BJ (cell line): ENCODE results near the gene ARHGAP20. TPM values are rescaled to one million over a fixed set of nuclear protein-coding genes. Genes with fewer than 3 reads are reported as not detected.

ENCODE experiments used
- CTCF ChIA-PET: fragments of 350-600 bp; formaldehyde crosslinking; extraction: SDS; loops from one replicate; lab custom pipeline; 2021; ENCODE audit warnings: antibody characterized with exemption, inconsistent platforms; lab: Yijun Ruan, JAX
- POLR2A ChIA-PET: fragments of 300-600 bp; sonication (Branson Sonifier 250); formaldehyde crosslinking; extraction: SDS; loops from one replicate; lab custom pipeline; 2021; ENCODE audit warnings: antibody characterized with exemption; lab: Charles Lee
- DNase-seq: peaks from one replicate; pipeline ENCODE4 v3.0.0-alpha.2; 2011; ENCODE audit warnings: low read depth
- H3K27me3 ChIP-seq: 2 replicates; pipeline ENCODE4 v1.6.0; 2011; ENCODE audit warnings: low read length; ENCODE audit not compliant: control insufficient read depth, insufficient read depth
- H3K36me3 ChIP-seq: 2 replicates; pipeline ENCODE4 v1.5.1; 2011; ENCODE audit warnings: low read length; ENCODE audit not compliant: control insufficient read depth, insufficient read depth
- H3K4me3 ChIP-seq: 2 replicates; pipeline ENCODE4 v1.5.1; 2011; ENCODE audit warnings: low read depth, mild to moderate bottlenecking, control low read depth, low read length
- polyA plus RNA-seq: library from polyadenylated mRNA; depleted of rRNA; stranded (reverse); fragments of >200 nt; gene quantifications from 2 replicates; pipeline ENCODE4 v1.2.3, GENCODE V29; 2011
- TF ChIP-seq, protein P1 (sequence below): IDR thresholded peaks from 2 replicates; pipeline ENCODE4 v1.5.1; 2011; ENCODE audit warnings: low read depth, mild to moderate bottlenecking, control low read depth, inconsistent platforms, low read length, moderate library complexity; ENCODE audit not compliant: insufficient read depth

Gene ARHGAP20
- polyA plus RNA-seq, 1 experiment: 2.5 TPM

DNA sequence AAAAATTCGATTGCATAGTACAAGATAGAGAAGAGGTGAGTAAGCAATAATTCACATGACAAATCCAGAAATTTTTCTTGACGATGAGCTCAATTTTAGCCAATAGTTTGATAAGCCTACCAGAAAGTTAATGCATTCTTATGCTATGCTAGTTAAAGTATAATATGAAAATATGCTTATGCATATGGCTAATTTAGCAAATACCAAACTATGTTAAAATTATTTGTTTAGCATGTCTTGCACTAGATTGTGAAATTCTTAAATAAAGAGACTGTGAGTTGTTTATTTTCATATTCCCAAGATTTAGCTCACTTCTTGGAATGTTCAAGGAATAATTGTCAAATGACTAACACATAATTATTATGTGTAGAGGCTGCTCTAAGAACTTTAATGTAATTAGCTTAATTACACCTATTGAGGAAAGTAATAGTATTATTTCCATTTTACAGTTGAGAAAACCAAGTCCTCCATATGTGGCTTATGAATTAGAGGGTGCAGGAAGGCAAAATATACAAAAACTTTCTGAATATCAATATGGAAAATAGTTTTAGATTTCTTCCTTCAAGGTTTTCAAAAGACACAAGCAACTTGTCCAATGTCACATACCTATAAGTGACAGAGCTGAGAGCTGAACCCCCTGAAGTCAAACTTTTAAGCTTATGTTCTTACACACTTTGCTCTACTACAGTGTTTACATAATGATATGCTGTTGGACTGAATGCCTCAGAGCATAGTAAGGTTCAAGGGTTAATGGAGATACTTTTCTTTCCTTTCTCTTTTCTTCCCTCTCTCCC is 45.9 kb upstream of the ARHGAP20 start:
- H3K4me3 ChIP-seq: no peak overlapping the region
- no peaks in the 10 kb centered on the region for H3K36me3 ChIP-seq
- ChIA-PET CTCF (interaction anchor here (0.6 kb wide), 1 partner anchor 29 kb away, joined by 3 read pairs; no protein-coding TSS in a partner anchor), POLR2A (no interaction called here)
- DNase-seq: no peak
- TF ChIP-seq, protein P1, sequence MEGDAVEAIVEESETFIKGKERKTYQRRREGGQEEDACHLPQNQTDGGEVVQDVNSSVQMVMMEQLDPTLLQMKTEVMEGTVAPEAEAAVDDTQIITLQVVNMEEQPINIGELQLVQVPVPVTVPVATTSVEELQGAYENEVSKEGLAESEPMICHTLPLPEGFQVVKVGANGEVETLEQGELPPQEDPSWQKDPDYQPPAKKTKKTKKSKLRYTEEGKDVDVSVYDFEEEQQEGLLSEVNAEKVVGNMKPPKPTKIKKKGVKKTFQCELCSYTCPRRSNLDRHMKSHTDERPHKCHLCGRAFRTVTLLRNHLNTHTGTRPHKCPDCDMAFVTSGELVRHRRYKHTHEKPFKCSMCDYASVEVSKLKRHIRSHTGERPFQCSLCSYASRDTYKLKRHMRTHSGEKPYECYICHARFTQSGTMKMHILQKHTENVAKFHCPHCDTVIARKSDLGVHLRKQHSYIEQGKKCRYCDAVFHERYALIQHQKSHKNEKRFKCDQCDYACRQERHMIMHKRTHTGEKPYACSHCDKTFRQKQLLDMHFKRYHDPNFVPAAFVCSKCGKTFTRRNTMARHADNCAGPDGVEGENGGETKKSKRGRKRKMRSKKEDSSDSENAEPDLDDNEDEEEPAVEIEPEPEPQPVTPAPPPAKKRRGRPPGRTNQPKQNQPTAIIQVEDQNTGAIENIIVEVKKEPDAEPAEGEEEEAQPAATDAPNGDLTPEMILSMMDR: no peak
- no peaks in the 10 kb centered on the region for H3K27me3 ChIP-seq

DNA sequence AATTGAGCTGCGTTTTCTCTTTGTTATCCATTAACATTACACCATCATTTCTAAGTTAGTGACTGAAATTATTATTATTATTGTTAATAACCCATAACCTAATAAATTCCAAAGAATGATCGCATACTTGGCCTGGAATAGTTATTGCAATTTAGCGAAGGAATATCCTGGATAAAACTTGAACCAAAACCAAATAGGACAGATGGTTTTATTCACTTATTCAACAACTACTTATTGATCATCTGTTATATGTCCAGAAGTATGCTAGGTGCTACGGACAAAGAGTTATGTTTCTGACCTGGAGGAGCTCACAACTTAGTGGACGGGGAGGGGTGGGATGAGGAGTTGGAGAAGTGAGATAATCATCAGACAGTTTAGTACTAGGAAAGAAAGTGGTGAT is 44.8 kb upstream of the ARHGAP20 start:
- Histone ChIP-seq H3K36me3 (no peaks in the 10 kb centered on the region), H3K27me3 (no peaks in the 10 kb centered on the region), H3K4me3 (no peak overlapping the region)
- TF ChIP-seq, protein P1: no peak
- POLR2A ChIA-PET: no interaction called here
- DNase-seq: no peak
- CTCF ChIA-PET: no interaction called here

DNA sequence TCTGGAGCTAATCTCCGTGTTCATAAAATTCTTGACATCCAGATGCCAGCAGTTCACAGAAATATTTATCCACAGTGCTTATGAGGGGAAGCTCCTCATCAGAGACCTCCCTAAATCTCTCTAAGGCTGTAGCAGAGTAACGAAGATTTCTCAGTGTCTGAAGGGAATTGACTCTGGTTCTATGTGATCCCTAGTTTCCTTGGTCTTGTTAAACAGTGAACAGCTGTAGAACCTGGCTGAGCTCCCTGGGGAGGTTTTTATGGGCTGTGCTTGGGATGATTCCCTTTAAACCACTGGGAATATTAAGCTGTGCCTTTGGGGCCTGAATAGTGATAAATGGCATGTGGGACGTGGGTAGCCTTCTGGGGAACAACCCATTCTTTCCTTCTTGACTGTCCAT is 43.7 kb upstream of the ARHGAP20 start:
- TF ChIP-seq, protein P1: no peak
- no peak overlapping the region for H3K4me3 ChIP-seq
- ChIA-PET CTCF (interaction anchor here (1.1 kb wide), 1 partner anchor 474 kb away, joined by 4 read pairs; no protein-coding TSS in a partner anchor), POLR2A (no interaction called here)
- no peak for DNase-seq
- H3K27me3 ChIP-seq: no peaks in the 10 kb centered on the region
- no peaks in the 10 kb centered on the region for H3K36me3 ChIP-seq

DNA sequence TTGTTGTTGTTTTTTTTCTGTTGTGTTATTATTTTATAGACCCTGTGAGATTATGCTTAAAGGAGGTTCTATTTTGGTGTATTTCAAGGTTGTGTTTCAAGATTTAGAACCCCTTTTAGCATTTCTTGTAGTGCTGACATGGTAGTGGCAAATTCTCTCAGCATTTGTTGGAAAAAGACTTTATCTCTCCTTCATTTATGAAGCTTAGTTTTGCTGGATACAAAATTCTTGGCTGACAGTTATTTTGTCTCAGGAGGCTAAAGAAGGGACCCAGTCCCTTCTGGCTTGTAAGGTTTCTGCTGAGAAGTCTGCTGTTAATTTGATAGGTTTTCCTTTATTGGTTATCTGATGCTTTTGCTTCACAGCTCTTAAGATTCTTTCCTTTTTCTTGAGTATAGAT is 40.7 kb upstream of the ARHGAP20 start:
- DNase-seq: no peak
- CTCF ChIA-PET: interaction anchor here (1.0 kb wide), 1 partner anchor 12 kb away, joined by 3 read pairs; no protein-coding TSS in a partner anchor
- no peaks in the 10 kb centered on the region for H3K27me3 ChIP-seq
- TF ChIP-seq, protein P1: no peak
- H3K4me3 ChIP-seq: no peak overlapping the region
- POLR2A ChIA-PET: no interaction called here
- H3K36me3 ChIP-seq: no peaks in the 10 kb centered on the region

DNA sequence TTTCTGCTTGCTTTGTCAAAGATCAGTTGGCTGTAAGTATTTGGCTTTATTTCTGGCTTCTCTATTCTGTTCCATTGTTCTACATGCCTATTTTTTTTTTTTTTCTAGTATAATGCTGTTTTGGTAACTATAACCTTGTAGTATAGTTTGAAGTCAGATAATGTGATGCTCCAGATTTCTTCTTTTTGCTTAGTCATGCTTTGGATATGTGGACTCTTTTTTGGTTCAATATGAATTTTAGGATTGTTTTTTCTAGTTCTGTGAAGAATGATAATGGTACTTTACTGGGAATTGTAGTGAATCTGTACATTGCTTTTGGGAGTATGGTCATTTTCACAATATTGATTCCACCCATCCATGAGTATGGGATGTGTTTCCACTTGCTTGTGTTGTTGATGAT is 37.9 kb upstream of the ARHGAP20 start:
- Histone ChIP-seq H3K36me3 (no peaks in the 10 kb centered on the region), H3K4me3 (no peak overlapping the region), H3K27me3 (no peaks in the 10 kb centered on the region)
- ChIA-PET POLR2A (no interaction called here), CTCF (no interaction called here)
- TF ChIP-seq, protein P1: no peak
- no peak for DNase-seq
